Activated CD4-positive, alpha-beta T cell treated with anti-CD3 and anti-CD28 coated beads, Interleukin-2, amount 50 U/mL, for 1 hour (primary cell): ENCODE measurements around the gene CD79A.
A peak's percentile ranks its signal among the peaks of the same experiment; 100 is the strongest.

Source experiments
- DNase-seq: peaks from one replicate; pipeline ENCODE4 v3.0.0-alpha.2; 2020

Gene CD79A

GRCh38 chr19:41876847-41877832 lies at the start of gene CD79A:
TSS of gene CD79A (plus strand) at chr19:41877279. CDS start at chr19:41877305, 26 bp downstream.
- no peak for DNase-seq

GRCh38 chr19:41837981-41838708 lies 38.9 kb upstream of the CD79A start:
- DNase-seq = no peak

- DNase-seq = no peak
Observed at GRCh38 chr19:41839211-41839610, 37.9 kb upstream of the CD79A start.

GRCh38 chr19:41843371-41843770 lies 33.7 kb upstream of the CD79A start:
- no peak for DNase-seq

- DNase-seq = no peak
Observed at GRCh38 chr19:41844601-41845000, 32.5 kb upstream of the CD79A start, which contains the start of gene LYPD4. TSS of gene LYPD4 (minus strand) at chr19:41844683. CDS start at chr19:41839285, 5,398 bp downstream.

GRCh38 chr19:41845001-41845050 lies 32.3 kb upstream of the CD79A start, which contains the start of gene DMRTC2:
TSS of gene DMRTC2 (plus strand) at chr19:41845042. CDS start at chr19:41847429, 2,387 bp downstream.
- DNase-seq = no peak

- no peak for DNase-seq
Observed at GRCh38 chr19:41845051-41845590, 32.0 kb upstream of the CD79A start.

- DNase-seq = no peak
Observed at GRCh38 chr19:41847351-41848105, 29.6 kb upstream of the CD79A start.

- no peak for DNase-seq
Observed at GRCh38 chr19:41848666-41849065, 28.4 kb upstream of the CD79A start.

- no peak for DNase-seq
Observed at GRCh38 chr19:41849067-41849466, 28.0 kb upstream of the CD79A start.

GRCh38 chr19:41850381-41850780 lies 26.7 kb upstream of the CD79A start:
- DNase-seq = no peak

GRCh38 chr19:41851456-41851855 lies 25.6 kb upstream of the CD79A start:
- DNase-seq = no peak

- DNase-seq = no peak
Observed at GRCh38 chr19:41853344-41853743, 23.7 kb upstream of the CD79A start.

- DNase-seq = no peak
Observed at GRCh38 chr19:41853768-41854167, 23.3 kb upstream of the CD79A start.

- no peak for DNase-seq
Observed at GRCh38 chr19:41859213-41859617, 17.9 kb upstream of the CD79A start.

- peak; percentile 98 for DNase-seq
Observed at GRCh38 chr19:41859618-41860418, 17.3 kb upstream of the CD79A start, which contains the start of gene RPS19. TSS of gene RPS19 (plus strand) at chr19:41860255. CDS start at chr19:41860775, 520 bp downstream.

GRCh38 chr19:41860419-41861115 lies 16.5 kb upstream of the CD79A start:
- DNase-seq = no peak

GRCh38 chr19:41861116-41861768 lies 15.8 kb upstream of the CD79A start:
- DNase-seq = no peak

- DNase-seq = no peak
Observed at GRCh38 chr19:41861846-41862245, 15.2 kb upstream of the CD79A start.

- no peak for DNase-seq
Observed at GRCh38 chr19:41862445-41862986, 14.6 kb upstream of the CD79A start.
